SIG-M5 (cell line): ENCODE data around the gene SUPT20HL1.

ENCODE experiments used
- DNase-seq: peaks from one replicate; lab custom pipeline; 2025; lab: John Stamatoyannopoulos, UW

SUPT20HL1 gene

GRCh38 chrX:24396931-24397279, 36.5 kb downstream of the SUPT20HL1 start:
- no peak for DNase-seq

- DNase-seq, result no peak
These were observed 38.3 kb downstream of the SUPT20HL1 start for GRCh38 chrX:24398766-24399165.

GRCh38 chrX:24399550-24399949, 39.1 kb downstream of the SUPT20HL1 start:
- no peak for DNase-seq

GRCh38 chrX:24405959-24406358, 45.5 kb downstream of the SUPT20HL1 start:
- no peak for DNase-seq
